ENCODE data around the gene CELSR2.

DNA sequence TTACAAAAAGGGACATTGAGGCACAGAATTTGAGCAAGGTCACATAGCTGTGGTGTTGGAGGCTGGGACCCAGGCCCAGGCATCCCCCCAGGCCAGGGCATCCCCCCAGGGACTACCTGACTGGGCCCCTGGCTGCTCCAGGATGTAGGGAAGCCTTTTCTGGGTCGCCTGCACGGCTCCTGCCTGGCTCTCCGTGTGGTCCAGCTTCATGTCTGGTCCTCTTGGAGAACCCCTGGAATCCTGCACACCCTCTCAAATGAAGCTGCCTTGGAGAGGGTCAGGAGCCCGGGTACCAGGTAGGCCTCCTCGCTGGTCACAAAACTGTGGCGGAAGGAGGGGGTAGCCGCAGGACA lies 919 bp upstream of the CELSR2 start:
- TF ChIP-seq CTCF (IDR thresholded peaks at IDR 0.05) (no peak), POLR2A (IDR thresholded peaks at IDR 0.05) (no peak)

All from breast epithelium (tissue), 3 donors.